Neural cell (in vitro differentiated cells): ENCODE data around the gene PER2. TPM values are rescaled to one million over a fixed set of nuclear protein-coding genes. Genes with fewer than 3 reads are reported as not detected.

Source experiments
- H2AFZ ChIP-seq: fragments of 200-600, 300-800 bp; sonication (generic), shearing (Covaris generic); 2 replicates; pipeline ENCODE4 v1.6.0; 2014; ENCODE audit warnings: low read depth, mild to moderate bottlenecking, antibody characterized with exemption, low read length, moderate library complexity
- H3F3A ChIP-seq: fragments of 200-600 bp; shearing (Covaris generic); 2 replicates; pipeline ENCODE4 v1.6.1; 2016; ENCODE audit warnings: mild to moderate bottlenecking, moderate library complexity, mixed read lengths, antibody characterized with exemption, low read length; ENCODE audit not compliant: insufficient read depth, poor library complexity, severe bottlenecking
- H3K27ac ChIP-seq: fragments of 200-600, 300-800 bp; sonication (generic), shearing (Covaris generic); 2 replicates; pipeline ENCODE4 v1.5.1; 2014; ENCODE audit warnings: mild to moderate bottlenecking, low read length, moderate library complexity
- H3K27me3 ChIP-seq: fragments of 300-800, 200-600 bp; sonication (generic), shearing (Covaris generic); 2 replicates; pipeline ENCODE4 v1.6.0; 2014; ENCODE audit warnings: mild to moderate bottlenecking, low read depth, low read length, moderate library complexity; ENCODE audit not compliant: insufficient read depth
- H3K36me3 ChIP-seq: fragments of 300-800, 200-600 bp; sonication (generic), shearing (Covaris generic); 2 replicates; pipeline ENCODE4 v1.5.1; 2014; ENCODE audit warnings: mild to moderate bottlenecking, antibody characterized with exemption, low read length, moderate library complexity; ENCODE audit not compliant: insufficient read depth
- H3K4me2 ChIP-seq: fragments of 300-800, 200-600 bp; sonication (generic), shearing (Covaris generic); 2 replicates; pipeline ENCODE4 v1.6.0; 2014; ENCODE audit warnings: mild to moderate bottlenecking, low read length
- H3K4me3 ChIP-seq: fragments of 300-800, 200-600 bp; sonication (generic), shearing (Covaris generic); 2 replicates; pipeline ENCODE4 v1.5.1; 2014; ENCODE audit warnings: mild to moderate bottlenecking, low read length, moderate library complexity
- H3K79me2 ChIP-seq: fragments of 200-600 bp; shearing (Covaris generic); replicated peaks from 2 replicates; pipeline ENCODE4 v1.6.0; 2014; ENCODE audit warnings: mild to moderate bottlenecking, low read length, moderate library complexity; ENCODE audit not compliant: insufficient read depth
- H3K9ac ChIP-seq: fragments of 300-800, 200-600 bp; sonication (generic), shearing (Covaris generic); 2 replicates; pipeline ENCODE4 v1.6.1; 2016; ENCODE audit warnings: mild to moderate bottlenecking, low read length, mixed read lengths
- H3K9me2 ChIP-seq: fragments of 200-600 bp; shearing (Covaris generic); 2 replicates; pipeline ENCODE4 v1.6.1; 2016; ENCODE audit warnings: mild to moderate bottlenecking, low read length, mixed read lengths; ENCODE audit not compliant: insufficient read depth
- H3K9me3 ChIP-seq: fragments of 200-600, 300-800 bp; sonication (generic), shearing (Covaris generic); 2 replicates; pipeline ENCODE4 v1.6.1; 2016; ENCODE audit warnings: mild to moderate bottlenecking, mixed run types, low read length, moderate library complexity, mixed read lengths
- H4K20me1 ChIP-seq: fragments of 200-600 bp; shearing (Covaris generic); 2 replicates; pipeline ENCODE4 v1.6.1; 2016; ENCODE audit warnings: mild to moderate bottlenecking, mixed run types; ENCODE audit not compliant: insufficient read depth
- CTCF ChIP-seq: fragments of 450-650 bp; IDR thresholded peaks from 2 replicates; pipeline ENCODE4 v1.5.1; 2014; ENCODE audit warnings: antibody characterized with exemption, mild to moderate bottlenecking, moderate library complexity; ENCODE audit not compliant: poor library complexity, severe bottlenecking
- EP300 ChIP-seq: fragments of 450-650 bp; conservative IDR thresholded peaks from 2 replicates; pipeline ENCODE4 v1.6.1; 2014; ENCODE audit warnings: antibody characterized with exemption, mild to moderate bottlenecking, moderate library complexity; ENCODE audit not compliant: poor library complexity, severe bottlenecking
- EZH2 ChIP-seq: fragments of 200-600, 300-800 bp; shearing (Covaris generic), sonication (generic); IDR thresholded peaks from 2 replicates; pipeline ENCODE4 v1.6.1; 2014; ENCODE audit warnings: antibody characterized with exemption, low read length, borderline replicate concordance, mild to moderate bottlenecking; ENCODE audit not compliant: insufficient read depth, poor library complexity, severe bottlenecking
- MXI1 ChIP-seq: fragments of 450-650 bp; conservative IDR thresholded peaks from 2 replicates; pipeline ENCODE4 v1.6.1; 2014; ENCODE audit warnings: antibody characterized with exemption, mild to moderate bottlenecking; ENCODE audit not compliant: poor library complexity, severe bottlenecking
- POLR2AphosphoS5 ChIP-seq: IDR thresholded peaks from 2 replicates; pipeline ENCODE4 v1.6.1; 2012
- RAD21 ChIP-seq: fragments of 450-650 bp; conservative IDR thresholded peaks from 2 replicates; pipeline ENCODE4 v1.6.1; 2014; ENCODE audit warnings: antibody characterized with exemption, mild to moderate bottlenecking, moderate library complexity
- REST ChIP-seq: IDR thresholded peaks from 2 replicates; pipeline ENCODE4 v1.6.1; 2012; ENCODE audit warnings: borderline replicate concordance
- SMC3 ChIP-seq: fragments of 450-650 bp; conservative IDR thresholded peaks from 2 replicates; pipeline ENCODE4 v1.6.1; 2014; ENCODE audit warnings: antibody characterized with exemption, mild to moderate bottlenecking, moderate library complexity; ENCODE audit not compliant: poor library complexity
- TAF1 ChIP-seq: IDR thresholded peaks from 2 replicates; pipeline ENCODE4 v1.6.1; 2012; ENCODE audit warnings: low read depth
- polyA plus RNA-seq: library from polyadenylated mRNA; depleted of rRNA; stranded (reverse); fragments of >200 nt; gene quantifications from 2 replicates; pipeline ENCODE4 v1.2.3, GENCODE V29; 2014

The PER2 gene
- polyA plus RNA-seq, 1 donor from 2014 or later = 3.2 TPM

- peak overlapping the region; percentile 68 for H3K4me3 ChIP-seq
- H3K79me2 ChIP-seq = no peaks in the 10 kb centered on the region
- H4K20me1 ChIP-seq = no peaks in the 10 kb centered on the region
- no peak overlapping the region for H3K27ac ChIP-seq
- peaks cover 6% of the 10 kb centered on the region for H3K27me3 ChIP-seq
- no peak overlapping the region for H3K4me2 ChIP-seq
- no peak overlapping the region for H2AFZ ChIP-seq
- H3F3A ChIP-seq = no peaks in the 10 kb centered on the region
- no peak overlapping the region for H3K9ac ChIP-seq
- H3K36me3 ChIP-seq = no peaks in the 10 kb centered on the region
- no peaks in the 10 kb centered on the region for H3K9me3 ChIP-seq
- no peaks in the 10 kb centered on the region for H3K9me2 ChIP-seq
- TF ChIP-seq TAF1 (no peak), RAD21 (no peak), POLR2AphosphoS5 (no peak), MXI1 (no peak), SMC3 (no peak), EZH2 (no peak), CTCF (no peak), EP300 (no peak), REST (no peak)
Measured at GRCh38 chr2:238230699-238231098, 57.7 kb downstream of the PER2 start.

DNA sequence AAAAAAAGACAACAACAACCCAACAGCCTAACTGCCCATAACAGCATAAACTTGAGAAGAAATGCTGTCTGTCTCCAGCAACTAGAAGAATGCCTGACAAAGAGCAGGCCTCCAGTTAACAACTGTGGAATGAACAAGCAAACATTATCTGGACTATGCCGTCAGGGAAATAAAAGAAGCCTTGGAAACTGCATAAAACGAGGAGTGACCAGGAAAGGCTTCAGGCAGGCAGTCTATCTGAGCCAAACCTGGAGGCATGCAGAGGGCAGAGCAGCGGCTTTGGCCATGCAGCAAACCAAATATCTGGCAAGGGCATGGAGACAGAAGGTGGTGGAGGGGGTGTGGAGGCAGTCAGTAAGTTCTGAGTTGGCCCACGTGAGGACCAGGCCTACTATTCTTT lies 59.7 kb downstream of the PER2 start:
- Histone ChIP-seq H3K79me2 (no peaks in the 10 kb centered on the region), H3K27ac (no peak overlapping the region)

More for the DNA sequence above, 59.7 kb downstream of the PER2 start:
- no peaks in the 10 kb centered on the region for H3K36me3 ChIP-seq
- no peaks in the 10 kb centered on the region for H3K9me3 ChIP-seq
- H2AFZ ChIP-seq = no peak overlapping the region
- peaks cover 6% of the 10 kb centered on the region for H3K27me3 ChIP-seq
- no peak overlapping the region for H3K4me2 ChIP-seq
- no peak overlapping the region for H3K9ac ChIP-seq
- TF ChIP-seq EZH2 = no peak
- no peak for TF ChIP-seq MXI1
- no peak for TF ChIP-seq REST
- TF ChIP-seq TAF1 = no peak
- TF ChIP-seq SMC3 = no peak
- TF ChIP-seq CTCF = no peak
- no peak for TF ChIP-seq RAD21
- no peak for TF ChIP-seq POLR2AphosphoS5
- TF ChIP-seq EP300 = no peak
- no peaks in the 10 kb centered on the region for H4K20me1 ChIP-seq
- no peaks in the 10 kb centered on the region for H3K9me2 ChIP-seq
- no peaks in the 10 kb centered on the region for H3F3A ChIP-seq
- no peak overlapping the region for H3K4me3 ChIP-seq
